ENCODE measurements around the gene PLXNA4. TPM values are rescaled to one million over a fixed set of nuclear protein-coding genes. Genes with fewer than 3 reads are reported as not detected.

The PLXNA4 gene
- total RNA-seq, 1 experiment from 2014 or later, result 0.11 TPM

GRCh38 chr7:132255115-132255797, 321.0 kb downstream of the PLXNA4 start:
- H3K4me3 ChIP-seq (ENCODE audit: low read depth, low read length, poor library complexity, severe bottlenecking), result no peak overlapping the region
- ChIA-PET POLR2A (ENCODE audit: low non-redundant PET) (interaction anchor here (0.6 kb wide), 1 partner anchor 756 kb away, joined by 4 read pairs; no protein-coding TSS in a partner anchor), CTCF (no interaction called here)
- no peaks in the 10 kb centered on the region for H3K36me3 ChIP-seq (ENCODE audit: insufficient read depth, low read length, poor library complexity, severe bottlenecking)
- TF ChIP-seq EZH2 (IDR thresholded peaks at IDR 0.05; ENCODE audit: borderline replicate concordance, low read depth, low read length, poor library complexity, severe bottlenecking), result no peak
- TF ChIP-seq CTCF (conservative IDR thresholded peaks at IDR 0.05; ENCODE audit: low read depth, low read length), result no peak
- no TSS peak for BruUV-seq (replicated peaks)
- no peaks in the 10 kb centered on the region for H3K4me1 ChIP-seq (ENCODE audit: insufficient read depth, low read length, poor library complexity, severe bottlenecking)
- peaks cover 49% of the 10 kb centered on the region for H3K27me3 ChIP-seq (replicated peaks; ENCODE audit: insufficient read depth, low read depth, low read length, poor library complexity)
- no peak overlapping the region for H3K27ac ChIP-seq (ENCODE audit: low read depth, low read length, poor library complexity, severe bottlenecking)
- no peaks in the 10 kb centered on the region for H3K9me3 ChIP-seq (ENCODE audit: low read depth, low read length, poor library complexity, severe bottlenecking)
- DNase-seq (ENCODE audit: low spot score), result no peak
- intact Hi-C loops (cut with micrococcal nuclease; ENCODE audit: unreplicated experiment), result loop anchor here (10.0 kb wide), 1 partner anchor 560 kb away; no protein-coding TSS in a partner anchor

- Histone ChIP-seq H3K27me3 (replicated peaks; ENCODE audit: insufficient read depth, low read depth, low read length, poor library complexity) (peaks cover 48% of the 10 kb centered on the region), H3K9me3 (ENCODE audit: low read depth, low read length, poor library complexity, severe bottlenecking) (no peaks in the 10 kb centered on the region), H3K36me3 (ENCODE audit: insufficient read depth, low read length, poor library complexity, severe bottlenecking) (no peaks in the 10 kb centered on the region), H3K4me1 (ENCODE audit: insufficient read depth, low read length, poor library complexity, severe bottlenecking) (no peaks in the 10 kb centered on the region), H3K27ac (ENCODE audit: low read depth, low read length, poor library complexity, severe bottlenecking) (no peak overlapping the region), H3K4me3 (ENCODE audit: low read depth, low read length, poor library complexity, severe bottlenecking) (no peak overlapping the region)
- ChIA-PET CTCF (no interaction called here), POLR2A (ENCODE audit: low non-redundant PET) (interaction anchor here (0.6 kb wide), 1 partner anchor 757 kb away, joined by 4 read pairs; no protein-coding TSS in a partner anchor)
- BruUV-seq (replicated peaks), result no TSS peak
- no peak for DNase-seq (ENCODE audit: low spot score)
- TF ChIP-seq EZH2 (IDR thresholded peaks at IDR 0.05; ENCODE audit: borderline replicate concordance, low read depth, low read length, poor library complexity, severe bottlenecking) (no peak), CTCF (conservative IDR thresholded peaks at IDR 0.05; ENCODE audit: low read depth, low read length) (no peak)
- intact Hi-C loops (cut with micrococcal nuclease; ENCODE audit: unreplicated experiment), result loop anchor here (10.0 kb wide), 1 partner anchor 560 kb away; no protein-coding TSS in a partner anchor
Observed at GRCh38 chr7:132254455-132254854, 321.8 kb downstream of the PLXNA4 start.

GRCh38 chr7:132252793-132253100, 323.5 kb downstream of the PLXNA4 start:
- POLR2A ChIA-PET (ENCODE audit: low non-redundant PET), result no interaction called here
- intact Hi-C loops (cut with micrococcal nuclease; ENCODE audit: unreplicated experiment), result loop anchor here (10.0 kb wide), 1 partner anchor 558 kb away; no protein-coding TSS in a partner anchor
- no peaks in the 10 kb centered on the region for H3K36me3 ChIP-seq (ENCODE audit: insufficient read depth, low read length, poor library complexity, severe bottlenecking)
- H3K27me3 ChIP-seq (replicated peaks; ENCODE audit: insufficient read depth, low read depth, low read length, poor library complexity), result peaks cover 45% of the 10 kb centered on the region
- no peak for TF ChIP-seq CTCF (conservative IDR thresholded peaks at IDR 0.05; ENCODE audit: low read depth, low read length)
- TF ChIP-seq EZH2 (IDR thresholded peaks at IDR 0.05; ENCODE audit: borderline replicate concordance, low read depth, low read length, poor library complexity, severe bottlenecking), result no peak
- CTCF ChIA-PET, result interaction anchor here (0.6 kb wide), 1 partner anchor 394 kb away, joined by 5 read pairs; no protein-coding TSS in a partner anchor
- DNase-seq (ENCODE audit: low spot score), result no peak
- no peak overlapping the region for H3K27ac ChIP-seq (ENCODE audit: low read depth, low read length, poor library complexity, severe bottlenecking)
- no peak overlapping the region for H3K4me3 ChIP-seq (ENCODE audit: low read depth, low read length, poor library complexity, severe bottlenecking)
- no peaks in the 10 kb centered on the region for H3K4me1 ChIP-seq (ENCODE audit: insufficient read depth, low read length, poor library complexity, severe bottlenecking)
- no peaks in the 10 kb centered on the region for H3K9me3 ChIP-seq (ENCODE audit: low read depth, low read length, poor library complexity, severe bottlenecking)
- no TSS peak for BruUV-seq (replicated peaks)

Measured in A673 (cell line).